ENCODE results near the gene SLC43A3. TPM values are rescaled to one million over a fixed set of nuclear protein-coding genes. Genes with fewer than 3 reads are reported as not detected.

The SLC43A3 gene
- total RNA-seq, 2 experiments from 2014 or later, result 6.9 to 7.3 TPM

DNA sequence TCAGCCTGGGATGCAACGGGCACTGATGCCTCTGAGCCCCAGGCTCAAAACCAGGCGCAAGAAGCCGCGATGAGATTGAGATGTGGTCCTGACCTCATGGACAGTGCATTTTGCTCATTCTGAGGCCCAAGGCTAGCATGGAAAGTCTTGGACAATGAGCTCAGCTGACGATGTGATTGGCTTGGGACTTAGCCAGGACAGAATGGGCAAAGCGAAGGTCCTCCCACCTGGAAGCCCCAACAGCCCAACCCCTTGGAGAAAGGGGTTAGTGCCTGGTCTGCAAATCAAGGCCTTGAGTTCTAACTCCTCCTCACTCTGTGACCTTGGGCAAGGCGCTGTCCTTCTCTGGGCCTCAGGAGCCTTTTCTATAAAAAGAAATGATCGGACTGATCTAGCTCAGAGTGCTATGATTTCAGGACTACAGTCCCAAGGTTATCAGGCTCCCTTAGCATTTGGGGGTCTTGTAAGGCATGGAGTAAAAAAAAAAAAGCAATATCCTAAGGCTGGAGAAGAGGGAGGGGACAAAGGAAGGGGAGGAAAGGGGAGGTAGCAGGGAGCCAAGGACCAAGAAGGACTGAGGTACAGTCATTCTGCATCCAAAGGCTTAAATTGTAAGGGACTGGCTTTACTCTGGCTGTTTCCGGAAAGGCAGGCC, 2.7 kb downstream of the SLC43A3 start:
- intact Hi-C loops (cut with DNase I, micrococcal nuclease), result loop anchor here (2.0 to 5.0 kb wide), 2 partner anchors 35 to 87 kb away; partner anchors contain the start of genes P2RX3 (in 1 of the 2) and SSRP1 (in 1 of the 2)
- H3K4me3 Mint-ChIP-seq, result peak overlapping the region; percentile 87
- ChIA-PET POLR2A (interaction anchor here (0.6 to 0.8 kb wide), 2 partner anchors 107 to 365 kb away, joined by 3 read pairs; no protein-coding TSS in a partner anchor), CTCF (interaction anchor here (0.7 to 2.3 kb wide), 2 partner anchors 34 to 87 kb away, joined by 3 to 15 read pairs; no protein-coding TSS in a partner anchor)
- Histone ChIP-seq H3K4me1 (ENCODE audit: insufficient read depth, low read length) (peaks cover 39% of the 10 kb centered on the region), H3K27me3 (ENCODE audit: control insufficient read depth in 1 of 2, insufficient read depth in 2 of 2, low read length in 2 of 2) (no peaks in the 10 kb centered on the region), H3K4me3 (ENCODE audit: low read length) (peak overlapping the region; percentile 61), H3K36me3 (ENCODE audit: insufficient read depth, low read length) (peaks cover 14% of the 10 kb centered on the region), H3K9me3 (ENCODE audit: control insufficient read depth in 1 of 2, insufficient read depth in 1 of 2, low read length in 2 of 2) (no peaks in the 10 kb centered on the region), H3K27ac (ENCODE audit: low read depth in 1 of 2, low read length in 2 of 2) (peak overlapping the region; percentile 64 to 80)
- no peaks in the 10 kb centered on the region for H3K27me3 Mint-ChIP-seq
- no peaks in the 10 kb centered on the region for H3K9me3 Mint-ChIP-seq
- TF ChIP-seq, protein P1, sequence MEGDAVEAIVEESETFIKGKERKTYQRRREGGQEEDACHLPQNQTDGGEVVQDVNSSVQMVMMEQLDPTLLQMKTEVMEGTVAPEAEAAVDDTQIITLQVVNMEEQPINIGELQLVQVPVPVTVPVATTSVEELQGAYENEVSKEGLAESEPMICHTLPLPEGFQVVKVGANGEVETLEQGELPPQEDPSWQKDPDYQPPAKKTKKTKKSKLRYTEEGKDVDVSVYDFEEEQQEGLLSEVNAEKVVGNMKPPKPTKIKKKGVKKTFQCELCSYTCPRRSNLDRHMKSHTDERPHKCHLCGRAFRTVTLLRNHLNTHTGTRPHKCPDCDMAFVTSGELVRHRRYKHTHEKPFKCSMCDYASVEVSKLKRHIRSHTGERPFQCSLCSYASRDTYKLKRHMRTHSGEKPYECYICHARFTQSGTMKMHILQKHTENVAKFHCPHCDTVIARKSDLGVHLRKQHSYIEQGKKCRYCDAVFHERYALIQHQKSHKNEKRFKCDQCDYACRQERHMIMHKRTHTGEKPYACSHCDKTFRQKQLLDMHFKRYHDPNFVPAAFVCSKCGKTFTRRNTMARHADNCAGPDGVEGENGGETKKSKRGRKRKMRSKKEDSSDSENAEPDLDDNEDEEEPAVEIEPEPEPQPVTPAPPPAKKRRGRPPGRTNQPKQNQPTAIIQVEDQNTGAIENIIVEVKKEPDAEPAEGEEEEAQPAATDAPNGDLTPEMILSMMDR (IDR thresholded peaks at IDR 0.05), result no peak
- no peak for ATAC-seq (ENCODE audit: poor library complexity)
- no peak for DNase-seq
- H3K36me3 Mint-ChIP-seq (ENCODE audit: low read depth), result peaks cover 48% of the 10 kb centered on the region
- peak overlapping the region; percentile 89 for H3K27ac Mint-ChIP-seq
- H3K4me1 Mint-ChIP-seq (ENCODE audit: low read depth), result peaks cover 56% of the 10 kb centered on the region

- H3K27ac Mint-ChIP-seq, result peak overlapping the region; percentile 76
- TF ChIP-seq, protein P1 (IDR thresholded peaks at IDR 0.05), result no peak
- no peak overlapping the region for H3K4me3 Mint-ChIP-seq
- intact Hi-C loops (cut with DNase I, micrococcal nuclease), result loop anchor here in 1 of 2 experiments (5.0 kb wide), 1 partner anchor 85 kb away; the partner anchor contains the start of genes P2RX3 and SSRP1
- peaks cover 53% of the 10 kb centered on the region for H3K4me1 Mint-ChIP-seq (ENCODE audit: low read depth)
- H3K9me3 Mint-ChIP-seq, result no peaks in the 10 kb centered on the region
- no peaks in the 10 kb centered on the region for H3K27me3 Mint-ChIP-seq
- H3K36me3 Mint-ChIP-seq (ENCODE audit: low read depth), result peaks cover 60% of the 10 kb centered on the region
- ChIA-PET POLR2A (no interaction called here), CTCF (interaction anchor here (0.7 kb wide), 1 partner anchor 36 kb away, joined by 3 read pairs; no protein-coding TSS in a partner anchor)
- DNase-seq (no peak), ATAC-seq (ENCODE audit: poor library complexity) (no peak)
- peaks cover 22% of the 10 kb centered on the region for H3K36me3 ChIP-seq (ENCODE audit: insufficient read depth, low read length)
- H3K4me1 ChIP-seq (ENCODE audit: insufficient read depth, low read length), result peaks cover 39% of the 10 kb centered on the region
- H3K27me3 ChIP-seq (ENCODE audit: control insufficient read depth in 1 of 2, insufficient read depth in 2 of 2, low read length in 2 of 2), result no peaks in the 10 kb centered on the region
- H3K27ac ChIP-seq (ENCODE audit: low read depth in 1 of 2, low read length in 2 of 2), result no peak overlapping the region
- no peak overlapping the region for H3K4me3 ChIP-seq (ENCODE audit: low read length)
- H3K9me3 ChIP-seq (ENCODE audit: control insufficient read depth in 1 of 2, insufficient read depth in 1 of 2, low read length in 2 of 2), result no peaks in the 10 kb centered on the region
Measured at GRCh38 chr11:57422669-57423068, 4.3 kb downstream of the SLC43A3 start.

GRCh38 chr11:57421805-57422204, 5.1 kb downstream of the SLC43A3 start:
- Mint-ChIP-seq H3K36me3 (ENCODE audit: low read depth) (peaks cover 69% of the 10 kb centered on the region), H3K4me1 (ENCODE audit: low read depth) (peaks cover 45% of the 10 kb centered on the region), H3K4me3 (no peak overlapping the region), H3K9me3 (no peaks in the 10 kb centered on the region), H3K27me3 (no peaks in the 10 kb centered on the region), H3K27ac (peak overlapping the region; percentile 76)
- no peak overlapping the region for H3K27ac ChIP-seq (ENCODE audit: low read depth in 1 of 2, low read length in 2 of 2)
- no peak overlapping the region for H3K4me3 ChIP-seq (ENCODE audit: low read length)
- no peaks in the 10 kb centered on the region for H3K27me3 ChIP-seq (ENCODE audit: control insufficient read depth in 1 of 2, insufficient read depth in 2 of 2, low read length in 2 of 2)
- intact Hi-C loops (cut with DNase I, micrococcal nuclease), result loop anchor here in 1 of 2 experiments (5.0 kb wide), 1 partner anchor 85 kb away; the partner anchor contains the start of genes P2RX3 and SSRP1
- no peaks in the 10 kb centered on the region for H3K9me3 ChIP-seq (ENCODE audit: control insufficient read depth in 1 of 2, insufficient read depth in 1 of 2, low read length in 2 of 2)
- peaks cover 30% of the 10 kb centered on the region for H3K36me3 ChIP-seq (ENCODE audit: insufficient read depth, low read length)
- H3K4me1 ChIP-seq (ENCODE audit: insufficient read depth, low read length), result peaks cover 32% of the 10 kb centered on the region
- TF ChIP-seq, protein P1 (IDR thresholded peaks at IDR 0.05), result no peak
- POLR2A ChIA-PET, result no interaction called here
- DNase-seq (peak in 1 of 14 experiments; percentile 17), ATAC-seq (ENCODE audit: poor library complexity) (no peak)
- CTCF ChIA-PET, result no interaction called here

All from CD4-positive, alpha-beta T cell (primary cell).